GM21529 (cell line): ENCODE data around the gene ZBED3.
"Not testable (repeated sequence)": the region's sequence is repeated elsewhere in the genome, so short reads cannot be mapped to it uniquely, and the experiment has no call there.

Experiments used
- ATAC-seq: cut with Tn5 transposase; IDR thresholded peaks from one replicate; pipeline ENCODE4 v1.9.1; 2021; ENCODE audit not compliant: unreplicated experiment

Gene ZBED3, protein sequence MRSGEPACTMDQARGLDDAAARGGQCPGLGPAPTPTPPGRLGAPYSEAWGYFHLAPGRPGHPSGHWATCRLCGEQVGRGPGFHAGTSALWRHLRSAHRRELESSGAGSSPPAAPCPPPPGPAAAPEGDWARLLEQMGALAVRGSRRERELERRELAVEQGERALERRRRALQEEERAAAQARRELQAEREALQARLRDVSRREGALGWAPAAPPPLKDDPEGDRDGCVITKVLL

DNA sequence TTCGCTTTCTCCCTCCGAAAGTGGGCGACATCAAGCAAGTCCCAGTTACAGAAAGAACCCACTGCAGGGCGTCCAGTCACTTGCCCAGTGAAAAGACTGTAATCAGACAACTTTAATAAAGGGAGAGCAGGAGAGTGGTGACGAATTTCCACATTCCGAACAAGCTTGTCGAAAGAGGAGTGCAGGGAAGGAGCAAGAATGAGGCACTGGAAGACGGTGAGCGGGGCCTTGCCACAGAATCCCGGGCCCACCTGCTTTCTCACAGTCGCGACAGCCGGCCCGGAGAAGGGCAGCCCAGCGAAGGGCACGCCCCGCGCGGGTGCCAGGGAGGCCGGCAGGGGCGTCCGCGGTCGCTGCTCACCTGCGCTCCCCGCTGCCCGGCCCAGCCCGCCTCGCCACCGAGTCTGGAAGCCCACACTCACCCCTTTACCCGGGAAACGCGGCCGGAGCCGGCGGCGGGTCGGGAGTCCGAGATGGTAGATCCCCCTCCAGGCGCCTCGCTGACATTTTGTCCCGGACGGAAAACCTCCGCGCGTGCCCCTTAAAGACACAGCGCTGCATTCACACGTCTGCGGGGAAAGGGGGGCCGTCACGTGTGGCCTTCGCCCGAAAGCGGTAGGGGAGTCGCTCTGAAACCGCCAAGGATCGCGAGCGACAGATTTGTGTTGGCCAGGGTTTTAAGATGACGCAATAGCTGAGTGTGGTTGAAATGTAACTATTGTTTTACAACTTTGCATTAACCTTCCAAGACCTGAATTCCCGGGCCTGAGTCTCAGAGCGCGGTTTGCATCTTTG lies at the start of gene ZBED3:
TSS of gene ZBED3 (minus strand) at position 597 of the 795 bp plus-strand sequence. CDS start 9,407 bp downstream, outside the sequence.
- ATAC-seq = peak; percentile 72

DNA sequence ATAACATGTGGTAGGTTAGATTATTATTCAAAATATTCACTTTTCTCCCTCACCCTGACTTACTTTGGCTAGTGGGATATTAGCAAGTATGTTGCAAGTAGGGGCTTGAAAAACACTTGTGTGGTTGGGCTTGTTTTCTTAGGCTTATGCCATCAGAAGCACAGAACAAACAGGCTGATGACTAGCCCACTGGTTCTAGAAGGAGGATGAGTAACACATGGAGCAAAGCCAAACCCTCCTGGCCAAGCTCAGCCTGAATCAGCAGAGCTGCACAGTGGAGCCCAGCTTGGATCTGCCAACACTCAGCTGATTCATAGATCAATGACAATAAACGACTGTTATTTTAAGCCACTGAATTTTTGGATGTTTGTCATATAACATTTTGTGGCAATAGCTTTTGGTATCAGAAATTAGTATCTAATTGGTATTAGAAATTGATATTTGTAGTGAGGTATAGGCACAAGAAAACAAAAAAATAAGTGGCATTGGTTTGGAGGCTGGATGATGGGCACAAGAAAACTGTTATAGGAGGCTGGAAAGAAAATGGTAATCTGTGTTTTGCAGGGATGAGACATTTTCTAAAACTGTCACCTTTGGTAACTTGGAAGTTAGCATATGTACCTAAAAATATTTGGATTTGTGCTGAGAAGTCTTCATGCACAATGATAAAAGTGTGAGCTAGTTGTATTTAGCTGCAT lies 46.1 kb upstream of the ZBED3 start:
- ATAC-seq = no peak

DNA sequence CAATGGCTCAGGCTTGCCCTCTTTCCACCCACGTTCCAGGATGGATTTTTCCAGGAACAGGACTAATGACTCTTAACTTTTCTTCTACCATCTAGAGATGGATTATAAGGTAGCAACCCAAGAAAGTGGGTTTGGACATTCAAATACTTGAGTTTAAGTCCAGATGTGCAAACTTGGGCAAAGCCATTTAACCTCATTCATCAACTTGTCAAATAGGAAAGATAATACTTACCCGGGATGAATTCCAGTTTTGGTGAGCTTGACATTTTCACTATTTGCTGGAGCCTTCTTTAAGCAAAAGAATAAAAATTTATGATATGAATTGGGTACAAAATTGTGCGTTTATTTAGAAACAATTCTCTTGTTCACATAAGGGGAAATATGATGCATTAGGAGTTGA lies 44.3 kb upstream of the ZBED3 start:
- ATAC-seq = no peak

DNA sequence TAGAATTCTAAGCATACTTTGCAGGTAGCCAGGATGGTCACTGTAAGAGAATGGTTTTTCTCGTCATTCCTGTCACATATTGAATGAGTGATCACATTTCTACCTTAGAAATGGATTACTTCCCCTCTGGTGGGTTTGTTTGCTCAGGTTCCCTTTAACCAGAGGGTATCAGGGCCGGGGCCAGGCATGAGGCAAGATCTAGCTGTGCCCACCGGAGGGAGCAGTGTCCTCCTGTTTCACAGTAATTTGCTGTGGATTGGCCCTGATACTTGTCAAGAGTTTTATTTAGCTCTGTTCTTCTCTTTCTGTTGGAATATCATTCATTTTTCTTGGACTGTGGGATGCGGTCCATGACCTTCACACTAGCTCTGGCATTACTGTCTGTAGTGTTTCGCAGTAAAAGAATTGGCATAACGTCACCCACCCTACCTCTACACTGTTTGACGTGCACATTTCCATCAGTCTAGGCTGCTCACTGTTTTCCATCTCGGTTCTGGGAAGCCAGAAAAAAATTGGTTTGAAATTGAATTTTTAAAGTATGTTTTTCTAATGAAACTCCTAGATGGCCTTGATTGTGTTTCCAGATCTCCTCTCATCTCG lies 42.4 kb upstream of the ZBED3 start:
- ATAC-seq = no peak

DNA sequence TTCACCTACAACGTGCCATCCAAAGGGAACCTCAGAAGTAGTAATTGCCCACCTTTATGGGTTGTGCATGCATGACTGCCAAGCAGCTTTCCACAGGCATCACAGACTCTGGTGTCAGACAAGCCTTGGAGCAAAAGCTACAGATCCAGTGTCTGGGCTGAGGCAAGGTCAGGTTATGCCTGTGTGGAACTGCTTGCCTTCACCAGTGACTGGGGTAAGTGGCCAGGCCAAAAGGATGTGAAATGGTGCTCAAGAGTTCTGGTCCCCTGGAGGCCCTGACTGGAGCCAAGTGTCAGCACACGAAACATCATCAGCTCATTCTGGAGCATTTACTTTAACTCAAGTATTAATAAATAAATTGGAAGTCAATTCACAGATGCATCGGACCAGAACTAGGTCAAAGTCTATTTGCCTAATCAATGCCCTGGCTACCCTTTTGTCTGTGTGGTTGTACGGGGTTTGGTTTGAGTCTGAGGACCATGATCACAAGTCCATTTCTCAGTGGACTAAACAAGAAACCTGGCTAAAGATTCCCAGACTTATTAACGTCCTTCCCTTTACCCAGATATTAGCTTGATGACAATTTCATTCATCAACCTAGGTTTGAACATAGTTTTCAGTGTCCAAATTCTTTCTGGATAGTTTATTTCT lies 41.5 kb upstream of the ZBED3 start:
- ATAC-seq = no peak

DNA sequence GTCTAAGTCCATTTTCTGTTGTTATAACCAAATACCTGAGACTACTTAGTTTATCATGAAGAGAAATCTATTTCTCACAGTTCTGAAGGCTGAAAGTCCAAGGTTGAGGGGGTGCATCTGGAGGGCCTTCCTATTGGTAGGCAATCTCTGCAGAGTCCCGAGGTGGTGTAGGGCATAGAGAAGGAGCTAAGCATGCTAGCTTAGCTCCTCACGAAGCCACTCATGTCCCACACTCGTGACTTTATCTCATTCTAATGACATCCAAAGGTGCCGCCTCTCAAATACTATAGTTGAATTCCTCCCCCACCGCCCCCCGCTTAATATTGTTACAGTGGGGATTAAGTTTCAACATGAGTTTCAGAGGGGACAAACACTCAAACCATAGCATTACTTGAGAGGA lies 36.0 kb upstream of the ZBED3 start:
- ATAC-seq = no peak

DNA sequence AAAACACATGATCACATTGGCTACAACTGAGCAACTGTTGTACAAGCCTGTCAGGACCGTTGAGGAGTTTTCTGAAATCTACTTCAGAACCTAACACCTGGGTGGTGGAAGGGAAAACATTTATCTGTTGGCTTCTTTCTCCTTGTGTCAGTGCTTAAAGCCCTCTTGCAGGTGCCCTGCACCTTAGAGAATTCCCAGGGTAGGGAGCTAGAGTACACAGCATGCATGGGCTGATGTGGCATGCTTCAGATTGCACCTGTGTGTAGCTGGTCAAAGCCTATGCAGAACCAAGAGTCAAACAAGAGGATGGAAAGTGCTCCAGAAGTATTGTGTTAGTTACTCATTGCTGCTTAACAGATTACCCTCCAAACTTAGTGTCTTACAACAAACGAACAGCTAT lies 33.6 kb upstream of the ZBED3 start:
- ATAC-seq = no peak

DNA sequence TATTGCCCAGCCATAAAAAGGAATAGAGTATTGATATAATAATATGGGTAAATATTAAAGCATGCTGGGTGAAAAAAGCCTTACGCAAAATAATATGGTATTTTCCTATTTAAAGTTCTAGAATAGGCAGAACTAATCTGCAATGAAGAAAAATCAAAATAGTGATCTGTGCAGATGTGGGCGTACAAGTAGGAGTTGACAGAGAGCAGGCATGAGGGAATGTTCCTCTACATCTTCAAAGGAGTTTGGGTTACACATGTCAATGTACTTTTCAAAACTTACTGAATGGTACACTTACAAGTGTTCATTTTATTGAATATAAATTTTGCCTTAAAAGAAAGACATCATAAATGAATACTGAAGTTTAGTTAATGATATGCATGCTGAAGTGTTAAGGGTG lies 33.0 kb upstream of the ZBED3 start:
- ATAC-seq = no peak

DNA sequence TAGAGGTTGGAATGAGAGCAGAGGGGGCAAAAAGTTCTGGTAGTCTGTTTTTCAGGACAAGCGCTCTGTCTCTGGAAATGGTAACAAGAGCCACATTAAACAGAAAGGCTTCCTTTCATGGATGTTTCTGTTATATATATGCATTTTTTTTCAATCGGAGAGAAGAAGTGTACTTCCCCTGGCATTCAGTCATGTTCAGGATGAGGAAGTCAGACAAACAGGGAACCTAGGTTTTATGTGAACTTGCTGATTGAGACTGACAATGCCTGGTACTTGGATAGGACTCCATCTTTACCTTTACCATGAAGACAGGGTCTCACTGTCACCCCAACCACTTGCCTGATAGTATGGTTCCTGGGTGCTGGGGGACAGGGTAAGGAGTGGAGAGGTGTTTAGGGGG lies 30.1 kb upstream of the ZBED3 start:
- no peak for ATAC-seq

DNA sequence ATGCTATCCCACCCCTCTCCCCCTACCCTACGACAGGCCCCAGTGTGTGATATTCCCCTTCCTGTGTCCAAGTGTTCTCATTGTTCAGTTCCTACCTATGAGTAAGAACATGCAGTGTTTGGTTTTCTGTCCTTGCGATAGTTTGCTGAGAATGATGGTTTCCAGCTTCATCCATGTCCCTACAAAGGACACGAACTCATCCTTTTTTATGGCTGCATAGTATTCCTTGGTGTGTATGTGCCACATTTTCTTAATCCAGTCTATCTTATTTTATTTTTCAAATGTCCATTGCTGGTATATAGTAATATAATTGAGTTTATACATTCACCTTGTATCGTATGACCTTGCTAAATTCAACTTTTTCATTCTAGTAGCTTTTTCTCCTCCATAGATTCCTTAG lies 19.9 kb upstream of the ZBED3 start:
- not testable (repeated sequence) for ATAC-seq

DNA sequence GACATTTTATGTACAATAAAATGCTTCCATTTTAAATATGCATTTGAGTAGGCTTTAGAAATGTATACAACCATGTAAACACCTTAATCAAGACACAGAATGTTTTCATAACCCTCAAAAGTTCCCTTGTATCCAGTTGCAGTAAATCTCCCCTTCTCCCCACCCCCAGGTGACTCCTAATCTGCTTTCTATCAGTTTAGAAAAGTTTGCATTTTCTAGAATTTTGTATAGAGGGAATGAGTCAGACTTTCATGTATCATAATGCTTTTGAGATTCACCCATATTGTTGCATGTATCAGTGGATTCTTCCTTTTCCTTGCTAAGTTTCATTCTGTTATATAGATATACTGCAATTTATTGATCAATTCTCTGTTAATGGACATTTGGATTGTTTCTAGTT lies 17.7 kb upstream of the ZBED3 start:
- ATAC-seq = no peak

DNA sequence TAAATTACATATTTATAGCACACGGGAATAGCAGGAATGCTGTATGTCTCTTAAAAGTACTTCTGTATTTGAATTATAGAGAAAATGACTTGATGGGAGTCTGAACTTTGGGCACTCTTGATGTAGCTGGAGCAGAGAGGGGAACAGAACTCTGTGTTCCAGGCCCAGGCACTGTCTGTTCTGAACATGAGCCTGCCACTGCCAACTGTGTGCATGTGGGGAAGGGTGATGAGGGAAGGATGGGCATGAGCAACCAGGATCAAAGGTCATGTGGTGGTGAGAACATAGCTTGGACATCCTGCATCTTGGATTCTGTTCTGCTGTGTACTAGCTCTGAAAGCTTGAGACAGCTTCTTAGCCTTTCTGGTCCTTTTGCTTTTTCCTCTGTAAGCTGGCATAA lies 16.4 kb upstream of the ZBED3 start:
- ATAC-seq = no peak

DNA sequence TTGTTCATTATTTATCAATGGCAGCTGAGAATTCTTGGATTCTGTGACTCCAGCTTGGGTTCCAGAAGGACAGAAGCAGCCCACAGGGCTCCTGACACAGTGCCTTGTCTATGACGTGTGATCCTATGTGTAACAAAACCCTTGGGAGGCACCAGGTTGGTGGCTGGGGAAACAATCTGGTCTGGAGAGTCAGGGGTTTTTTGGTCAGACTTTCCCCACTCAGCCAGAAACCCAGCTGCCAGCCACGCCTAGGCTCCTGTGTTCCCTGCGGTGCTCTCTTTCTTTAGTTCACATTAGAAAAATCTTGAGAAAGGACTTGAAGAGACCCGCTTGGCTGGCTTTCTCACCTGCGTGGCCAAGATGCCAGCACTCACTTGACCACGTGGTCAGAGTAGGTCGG lies 15.5 kb upstream of the ZBED3 start:
- ATAC-seq = no peak

DNA sequence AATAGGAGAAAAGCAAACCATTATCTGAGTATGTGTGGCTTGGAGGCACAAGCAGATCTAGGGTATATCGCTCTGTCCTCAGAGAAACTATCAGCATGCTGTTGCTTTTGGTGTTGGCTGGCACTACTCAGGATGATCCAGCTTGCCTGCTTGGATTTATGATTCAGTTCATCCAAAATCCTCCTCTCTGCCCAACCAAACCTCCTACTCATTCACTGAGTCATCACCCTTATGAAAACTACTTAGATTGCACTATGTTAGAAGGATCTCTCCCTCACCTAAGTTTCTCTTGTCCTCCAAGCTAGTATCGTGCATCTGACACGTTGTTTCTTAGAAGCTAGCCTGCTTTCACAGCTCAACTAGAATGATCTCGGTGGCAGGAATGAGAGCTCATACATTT lies 14.2 kb upstream of the ZBED3 start:
- ATAC-seq = no peak

DNA sequence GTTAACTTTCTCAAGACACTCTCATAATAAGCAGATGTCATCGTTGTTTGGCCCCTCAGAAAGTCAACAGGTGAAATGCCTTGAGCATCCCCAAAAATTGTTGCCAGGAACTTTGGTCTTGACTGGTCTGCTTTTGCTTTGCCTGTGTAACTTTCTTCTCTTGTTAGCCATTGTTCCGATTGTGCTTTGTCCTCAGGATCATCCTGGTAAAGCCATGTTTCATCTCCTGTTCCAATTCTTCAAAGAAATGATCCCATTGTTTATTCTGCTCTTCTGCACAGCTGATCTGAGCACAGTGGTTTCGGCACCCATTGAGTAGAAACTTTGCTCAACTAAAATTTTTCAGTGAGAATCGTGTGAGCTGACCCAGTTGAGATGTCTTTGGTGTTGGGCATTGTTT lies 8.1 kb upstream of the ZBED3 start:
- ATAC-seq = no peak

DNA sequence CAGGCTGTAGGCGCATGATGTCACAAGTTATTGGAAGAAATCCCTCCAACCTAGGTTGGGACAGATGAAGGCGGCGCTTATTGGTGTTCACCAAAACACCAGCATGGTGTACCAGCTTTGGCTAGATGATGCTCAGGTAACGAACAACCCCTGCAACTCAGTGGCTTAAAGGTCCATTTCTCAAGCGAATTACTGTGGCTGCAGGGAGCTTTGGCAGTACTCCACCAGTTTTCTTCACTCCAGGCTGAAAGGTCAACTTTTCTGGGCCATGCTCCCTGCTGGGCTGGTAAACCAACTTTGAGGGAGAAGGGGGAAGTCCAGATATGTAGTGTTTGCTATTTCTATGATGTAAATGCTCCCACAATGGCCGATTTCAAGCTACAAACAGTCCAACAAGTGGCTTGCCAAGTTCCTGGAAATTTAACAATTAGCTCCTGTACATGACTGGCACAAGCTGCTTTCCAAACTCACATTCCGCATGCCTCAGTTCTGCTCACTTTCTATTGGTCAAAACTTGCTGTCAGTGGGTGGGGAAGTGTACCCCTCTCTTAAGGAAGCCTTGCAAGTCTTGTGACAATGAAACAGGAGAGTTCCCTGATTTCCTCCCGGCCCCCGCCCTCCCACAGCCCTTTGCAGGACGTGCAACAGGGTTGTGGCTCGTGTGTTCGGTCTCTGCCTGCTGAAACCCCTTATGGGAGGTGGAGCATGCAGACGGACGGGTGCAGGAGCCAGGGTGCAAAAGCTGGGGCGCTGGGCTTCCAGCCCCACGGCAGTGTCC lies 588 bp upstream of the ZBED3 start:
- ATAC-seq = no peak

DNA sequence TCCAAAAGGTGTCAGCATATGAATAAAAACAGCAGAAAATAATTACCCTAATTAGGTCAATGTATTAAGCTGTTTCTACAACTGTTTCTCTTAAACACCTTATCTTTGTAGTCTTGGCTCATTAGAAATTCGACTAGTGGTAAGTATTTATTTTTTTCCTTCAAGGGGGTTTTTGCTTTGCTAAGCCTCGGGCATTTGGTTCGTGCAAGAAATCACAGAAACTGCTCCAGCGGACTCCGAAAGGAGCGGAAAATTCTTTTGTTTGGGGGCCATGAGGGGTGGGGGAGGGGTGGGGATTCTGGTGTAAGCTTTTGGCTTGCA lies 757 bp downstream of the ZBED3 start:
- no peak for ATAC-seq

DNA sequence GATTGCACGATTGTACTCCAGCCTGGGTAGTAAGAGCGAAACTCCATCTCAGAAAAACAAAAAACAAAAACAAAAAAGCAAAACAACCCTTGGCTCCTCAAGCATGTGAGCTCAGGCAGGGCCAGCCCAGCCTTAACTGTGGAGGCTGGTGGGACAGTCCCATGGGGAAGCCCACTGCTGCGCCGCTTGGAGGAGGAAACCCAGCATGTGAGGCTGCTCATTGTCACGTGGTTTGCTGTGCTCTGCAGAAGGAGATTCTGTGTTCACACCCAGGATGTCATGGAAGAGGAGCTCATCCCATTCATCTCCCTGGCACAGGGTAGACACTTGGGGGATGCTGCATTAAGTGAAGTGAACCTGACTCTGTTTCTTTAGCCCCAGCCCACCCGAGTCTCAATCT lies 4.0 kb downstream of the ZBED3 start:
- ATAC-seq = no peak

DNA sequence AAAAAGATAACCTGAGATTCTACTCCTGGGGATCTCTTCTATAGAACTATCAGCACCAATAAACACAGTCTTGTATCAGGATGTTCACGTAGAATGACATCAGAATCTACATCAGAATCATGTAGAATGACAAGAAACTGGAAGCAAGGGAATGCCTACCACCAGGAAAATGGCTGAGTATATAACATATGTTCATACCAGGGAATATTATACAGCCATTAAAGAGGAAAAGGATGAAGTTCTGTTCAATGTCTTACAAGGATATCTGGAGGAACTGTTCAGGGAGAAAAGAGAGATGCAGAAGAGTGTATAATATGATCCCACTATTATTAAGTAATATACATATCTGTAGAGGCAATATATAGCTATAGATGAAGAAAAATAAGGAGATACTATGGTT lies 4.8 kb downstream of the ZBED3 start:
- ATAC-seq = no peak

DNA sequence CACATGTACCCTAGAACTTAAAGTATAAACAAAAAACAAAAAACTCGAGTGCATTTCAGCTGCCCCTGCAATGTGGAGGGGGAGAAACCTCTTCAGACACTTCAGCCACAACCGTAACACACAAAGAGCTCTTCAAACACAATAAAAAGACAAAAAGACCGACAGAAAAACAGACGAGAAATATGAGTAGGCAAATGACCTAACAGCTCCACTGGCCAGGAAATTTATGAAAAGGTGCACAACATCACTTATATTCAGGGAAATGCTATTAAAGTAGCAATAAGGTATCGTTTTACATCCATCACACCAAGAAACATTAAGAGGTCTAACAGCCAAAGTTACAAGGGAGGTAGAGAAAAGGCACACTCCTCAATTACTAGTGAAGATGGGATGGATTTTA lies 6.2 kb downstream of the ZBED3 start:
- no peak for ATAC-seq

DNA sequence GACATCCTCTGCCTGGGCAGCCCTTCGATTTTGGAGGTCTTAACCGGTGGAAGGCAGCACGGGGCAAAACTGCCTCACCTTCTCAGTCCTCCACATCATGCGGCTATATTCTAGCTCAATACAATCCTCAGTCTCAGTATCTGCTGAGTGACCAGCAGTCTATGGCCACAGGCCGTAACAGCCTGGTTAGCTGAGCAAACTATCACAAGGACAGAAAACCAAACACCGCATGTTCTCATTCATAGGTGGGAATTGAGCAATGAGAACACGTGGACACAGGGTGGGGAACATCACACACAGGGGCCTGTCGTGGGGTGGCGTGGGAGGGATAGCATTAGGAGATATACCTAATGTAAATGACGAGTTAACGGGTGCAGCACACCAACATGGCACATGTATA lies 6.6 kb downstream of the ZBED3 start:
- ATAC-seq = not testable (repeated sequence)
